GM08714 (cell line): Measurements from ENCODE around the gene MGRN1.

Experiments
- H3K4me3 ChIP-seq: fragments of 200-500 bp; sonication (Bioruptor generic); 2 replicates; pipeline ENCODE4 v1.5.1; 2014; ENCODE audit warnings: mild to moderate bottlenecking, low read length, inconsistent platforms
- ZNF274 ChIP-seq: IDR thresholded peaks from 2 replicates; pipeline ENCODE4 v1.6.1; 2012; ENCODE audit warnings: mild to moderate bottlenecking, low read depth, low read length

Gene MGRN1

GRCh38 chr16:4612474-4612931 is 12.1 kb upstream of the MGRN1 start:
- no peak overlapping the region for H3K4me3 ChIP-seq
- TF ChIP-seq ZNF274 = no peak

GRCh38 chr16:4612977-4613635 is 11.5 kb upstream of the MGRN1 start:
- peak overlapping the region; percentile 86 for H3K4me3 ChIP-seq
- no peak for TF ChIP-seq ZNF274

DNA sequence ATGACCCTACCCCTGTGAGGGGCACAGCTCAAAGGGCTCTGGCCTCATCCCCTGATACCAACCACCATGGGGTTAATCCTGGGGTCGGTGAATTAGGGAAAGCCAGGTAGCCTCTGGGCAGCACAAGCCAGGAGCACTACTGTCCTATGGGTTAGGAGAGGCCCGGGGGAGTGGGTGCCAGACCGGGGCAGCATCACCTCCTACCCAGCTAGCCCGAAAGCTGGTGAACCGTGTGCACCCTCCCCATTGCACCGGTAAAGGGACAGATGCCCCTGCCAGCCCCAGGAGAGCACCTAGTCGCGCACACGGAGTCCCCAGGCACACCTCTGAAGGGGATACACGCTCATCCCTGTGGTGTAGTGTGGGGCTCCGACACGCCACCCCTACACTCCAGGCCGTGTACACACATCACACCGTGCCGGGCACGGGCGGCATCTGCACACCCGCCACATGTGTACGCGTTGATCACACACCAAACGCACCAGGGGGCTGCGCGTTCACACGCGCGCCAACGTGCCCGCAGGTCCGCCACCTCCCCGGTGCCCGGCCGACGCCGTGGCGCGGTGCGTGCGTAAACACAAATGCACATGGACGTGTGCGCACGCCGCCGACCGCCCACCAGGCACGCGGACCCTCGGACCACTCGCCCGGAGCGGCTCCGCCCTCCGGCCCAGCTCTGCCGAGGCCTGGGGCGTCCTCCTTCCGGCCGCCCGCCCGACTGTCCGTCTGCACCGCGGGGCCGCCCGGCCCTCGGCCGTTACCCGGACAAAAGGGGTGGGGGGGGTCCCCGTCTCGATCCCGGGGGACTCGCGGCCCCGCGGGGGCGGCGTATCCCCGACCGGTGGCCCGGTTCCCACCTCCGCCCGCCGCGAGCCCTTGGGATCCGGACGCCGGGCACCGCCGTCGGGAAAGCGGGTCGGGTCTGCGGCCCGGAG is 10.7 kb upstream of the MGRN1 start:
- no peak for TF ChIP-seq ZNF274
- peak overlapping the region; percentile 86 for H3K4me3 ChIP-seq

- no peak for TF ChIP-seq ZNF274
- peak within 1 kb of the TSS; percentile 86 for H3K4me3 ChIP-seq
Observed at GRCh38 chr16:4614571-4615383, 9.8 kb upstream of the MGRN1 start, which contains the start of gene UBALD1. UBALD1 (minus strand) TSS chr16:4614888; CDS start chr16:4614797, 91 bp downstream.

DNA sequence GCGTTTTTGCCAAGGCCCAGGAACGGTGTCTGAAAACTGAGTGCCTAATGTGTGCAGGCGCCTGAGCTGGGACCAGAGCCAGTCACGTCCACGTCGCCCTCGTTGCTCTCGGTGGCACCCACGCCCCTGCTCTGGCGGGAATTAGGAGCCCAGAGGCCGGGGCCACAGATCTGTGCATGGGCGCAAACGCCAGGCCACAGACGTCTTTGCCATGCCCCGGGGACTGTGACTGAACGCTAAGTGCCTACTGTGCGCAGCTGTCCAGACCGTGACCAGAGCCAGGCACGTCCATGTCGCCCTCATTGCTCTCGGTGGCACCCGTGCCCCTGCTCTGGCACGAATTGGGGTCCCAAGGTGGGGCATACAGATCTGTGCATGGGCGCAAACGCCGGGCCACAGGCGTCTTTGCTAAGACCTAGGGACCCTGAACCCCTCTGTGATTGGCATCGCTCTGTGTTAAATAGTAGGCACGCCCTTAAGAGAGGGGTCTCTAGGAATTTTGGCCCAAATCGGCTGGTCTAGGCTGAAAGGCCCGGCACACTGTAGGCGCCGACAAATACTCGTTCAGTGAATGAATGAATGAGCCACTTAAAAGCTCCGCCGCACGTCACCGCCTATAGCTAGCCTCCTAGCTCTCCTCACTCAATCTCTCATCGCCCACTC is 9.1 kb upstream of the MGRN1 start:
- TF ChIP-seq ZNF274 = no peak
- H3K4me3 ChIP-seq = peak overlapping the region; percentile 86; the same call in 1 of the 2 replicates

DNA sequence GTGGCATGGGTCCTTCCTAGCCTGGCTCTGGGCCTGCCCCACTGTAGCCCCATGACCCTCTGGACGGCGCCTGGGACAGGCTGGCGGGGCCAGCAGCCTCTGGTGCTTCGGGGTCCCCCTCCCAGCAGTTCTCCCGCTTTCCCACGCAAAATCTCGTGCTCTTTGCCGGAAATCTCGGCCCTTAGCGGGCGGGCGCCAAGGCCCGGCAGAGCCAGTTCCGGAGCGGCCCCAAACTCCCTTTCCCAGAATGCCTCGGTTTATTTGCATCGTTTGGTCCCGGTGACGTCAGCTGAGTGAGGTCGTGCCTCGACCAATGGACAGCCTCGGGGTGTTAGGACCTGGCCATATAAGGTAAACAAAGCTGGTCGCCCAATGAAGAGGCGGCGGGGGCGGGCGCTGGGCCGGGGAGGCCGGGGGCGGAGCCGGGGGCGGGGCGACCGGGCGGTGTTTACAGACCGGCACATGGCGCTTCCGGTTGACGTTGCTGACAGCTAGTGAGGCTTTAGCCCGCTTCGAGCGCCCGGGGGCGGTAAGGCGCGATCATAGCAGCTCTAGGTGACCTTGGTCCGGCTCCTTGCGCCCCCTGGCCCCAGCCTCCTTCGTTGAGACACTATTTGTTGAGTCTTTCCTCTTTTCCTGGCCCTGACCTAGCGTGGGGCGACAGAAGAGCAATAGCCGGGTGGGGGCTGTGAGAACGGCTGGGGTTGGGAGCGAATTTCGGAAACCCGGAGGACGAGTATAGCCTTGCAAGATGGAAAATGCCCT is 8.4 kb upstream of the MGRN1 start:
- H3K4me3 ChIP-seq = peak overlapping the region; percentile 72; the same call in 1 of the 2 replicates
- no peak for TF ChIP-seq ZNF274

GRCh38 chr16:4617880-4618279 is 6.7 kb upstream of the MGRN1 start:
- TF ChIP-seq ZNF274 = no peak
- H3K4me3 ChIP-seq = no peak overlapping the region

- no peak overlapping the region for H3K4me3 ChIP-seq
- TF ChIP-seq ZNF274 = no peak
Observed at GRCh38 chr16:4618645-4619418, 5.8 kb upstream of the MGRN1 start.

GRCh38 chr16:4623593-4623992 is 1.0 kb upstream of the MGRN1 start:
- H3K4me3 ChIP-seq = no peak overlapping the region
- TF ChIP-seq ZNF274 = no peak

- H3K4me3 ChIP-seq = peak overlapping the region; percentile 74
- no peak for TF ChIP-seq ZNF274
Observed at GRCh38 chr16:4624827-4625559, 367 bp downstream of the MGRN1 start.

DNA sequence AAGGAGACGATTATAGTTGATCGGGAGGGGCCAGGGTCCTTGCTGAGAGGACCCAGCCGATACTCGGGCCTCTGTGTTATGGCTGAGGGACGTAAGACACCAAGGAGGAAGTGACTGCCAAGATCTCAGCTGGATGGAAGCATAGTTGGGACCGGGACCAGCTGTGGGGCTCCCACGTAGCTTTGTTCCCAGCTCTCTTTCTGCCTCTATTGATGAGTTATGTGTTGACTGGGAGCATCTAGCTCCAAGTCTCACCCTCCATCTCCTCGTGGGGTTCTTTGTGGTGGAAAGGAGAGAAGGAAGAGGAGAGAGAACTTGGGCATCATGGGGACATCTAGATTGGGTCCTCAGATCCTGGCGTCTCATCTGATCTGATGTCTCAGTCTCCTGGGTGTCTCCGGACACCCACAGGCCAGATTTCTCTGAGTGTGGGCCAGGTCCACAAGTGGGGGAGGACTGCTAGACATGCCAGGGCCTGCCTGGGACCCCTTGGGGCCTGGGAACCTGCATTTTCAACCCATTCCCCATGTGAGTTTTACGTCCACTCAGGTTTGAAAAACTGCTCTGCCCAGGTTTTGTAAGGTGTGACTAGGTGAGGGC is 1.0 kb downstream of the MGRN1 start:
- H3K4me3 ChIP-seq = peak overlapping the region; percentile 74
- TF ChIP-seq ZNF274 = no peak
